ENCODE results near the gene OSTM1. TPM values are rescaled to one million over a fixed set of nuclear protein-coding genes. Genes with fewer than 3 reads are reported as not detected.

OSTM1 gene
- total RNA-seq, 1 experiment from 2014 or later: 277 TPM

- DNase-seq (ENCODE audit: low read depth, low spot score): no peak
- Histone ChIP-seq H3K4me1 (ENCODE audit: control insufficient read depth, insufficient read depth, low read length) (no peaks in the 10 kb centered on the region; the same call in 1 of the 2 replicates), H3K27me3 (ENCODE audit: control insufficient read depth, insufficient read depth, low read length) (no peaks in the 10 kb centered on the region), H3K9me3 (ENCODE audit: control insufficient read depth, insufficient read depth, low read depth, low read length) (no peaks in the 10 kb centered on the region), H3K4me3 (ENCODE audit: low read depth in 2 of 2, low read length in 2 of 2) (no peak overlapping the region), H3K36me3 (ENCODE audit: control insufficient read depth, insufficient read depth, low read length) (no peaks in the 10 kb centered on the region), H3K27ac (ENCODE audit: low read length) (no peak overlapping the region)
- CTCF ChIA-PET: no interaction called here
- in situ Hi-C loops (cut with HindIII; ENCODE audit: low pct_unique_long_range_greater_than_20kb, low sequenced_read_pairs): no loop called here
- no TSS peak for BruUV-seq (replicated peaks)
- TF ChIP-seq CTCF (IDR thresholded peaks at IDR 0.05): no peak
- TF ChIP-seq SIN3A (IDR thresholded peaks at IDR 0.05; ENCODE audit: borderline replicate concordance, insufficient read depth, low read depth, low read length): no peak
- no peak for TF ChIP-seq TCF7L2 (IDR thresholded peaks at IDR 0.05; ENCODE audit: low read depth, low read length)
- no peak for TF ChIP-seq POLR2AphosphoS5 (IDR thresholded peaks at IDR 0.05; ENCODE audit: low read depth, low read length)
- TF ChIP-seq REST (IDR thresholded peaks at IDR 0.05; ENCODE audit: insufficient read depth in 1 of 2, low read depth in 2 of 2, low read length in 1 of 2): no peak
- intact Hi-C loops (cut with micrococcal nuclease; ENCODE audit: unreplicated experiment): no loop called here
- no peak for ATAC-seq
- POLR2A ChIA-PET: no interaction called here
Measured at GRCh38 chr6:108004861-108005260, 69.7 kb downstream of the OSTM1 start.

- POLR2A ChIA-PET: no interaction called here
Measured at GRCh38 chr6:108002365-108003221, 71.9 kb downstream of the OSTM1 start.

More at GRCh38 chr6:108002365-108003221, 71.9 kb downstream of the OSTM1 start:
- no TSS peak for BruUV-seq (replicated peaks)
- DNase-seq (ENCODE audit: low read depth, low spot score) (peak; percentile 25), ATAC-seq (peak; percentile 66; the same call in 1 of the 2 replicates)
- Histone ChIP-seq H3K4me1 (ENCODE audit: control insufficient read depth, insufficient read depth, low read length) (no peaks in the 10 kb centered on the region; the same call in 1 of the 2 replicates), H3K36me3 (ENCODE audit: control insufficient read depth, insufficient read depth, low read length) (no peaks in the 10 kb centered on the region), H3K27ac (ENCODE audit: low read length) (no peak overlapping the region), H3K27me3 (ENCODE audit: control insufficient read depth, insufficient read depth, low read length) (no peaks in the 10 kb centered on the region), H3K4me3 (ENCODE audit: low read depth in 2 of 2, low read length in 2 of 2) (peak overlapping the region in 1 of 2 experiments; percentile 18; a peak in 1 of 4 replicates), H3K9me3 (ENCODE audit: control insufficient read depth, insufficient read depth, low read depth, low read length) (no peaks in the 10 kb centered on the region)
- in situ Hi-C loops (cut with HindIII; ENCODE audit: low pct_unique_long_range_greater_than_20kb, low sequenced_read_pairs): no loop called here
- intact Hi-C loops (cut with micrococcal nuclease; ENCODE audit: unreplicated experiment): no loop called here
- CTCF ChIA-PET: no interaction called here
- TF ChIP-seq REST (IDR thresholded peaks at IDR 0.05; ENCODE audit: insufficient read depth in 1 of 2, low read depth in 2 of 2, low read length in 1 of 2): no peak
- TF ChIP-seq POLR2AphosphoS5 (IDR thresholded peaks at IDR 0.05; ENCODE audit: low read depth, low read length): no peak
- no peak for TF ChIP-seq CTCF (IDR thresholded peaks at IDR 0.05)
- no peak for TF ChIP-seq TCF7L2 (IDR thresholded peaks at IDR 0.05; ENCODE audit: low read depth, low read length)
- no peak for TF ChIP-seq SIN3A (IDR thresholded peaks at IDR 0.05; ENCODE audit: borderline replicate concordance, insufficient read depth, low read depth, low read length)
